GM23338 (cell line): ENCODE measurements around the gene PMPCB. TPM values are rescaled to one million over a fixed set of nuclear protein-coding genes. Genes with fewer than 3 reads are reported as not detected.

Experiments
- ATAC-seq: fragments of 200-7000 bp; cut with Tn5 transposase; 3 replicates; pipeline ENCODE4 v1.9.1; 2020
- DNase-seq: peaks from one replicate; pipeline ENCODE4 v3.0.0-alpha.2; 2015; ENCODE audit warnings: low spot score
- H2AFZ ChIP-seq: fragments of 200-600 bp; sonication (generic); 2 replicates; pipeline ENCODE4 v1.8.0; 2016; ENCODE audit warnings: antibody characterized with exemption, mild to moderate bottlenecking, moderate library complexity
- H3F3A ChIP-seq: fragments of 200-600 bp; sonication (generic); replicated peaks from 2 replicates; pipeline ENCODE4 v1.8.0; 2017; ENCODE audit warnings: antibody characterized with exemption, mixed run types, low read depth
- H3K27ac ChIP-seq: fragments of 200-600 bp; sonication (generic); 2 replicates; pipeline ENCODE4 v1.6.1; 2016; ENCODE audit warnings: low read depth
- H3K27me3 ChIP-seq: fragments of 200-600 bp; sonication (generic); 2 replicates; pipeline ENCODE4 v1.8.0; 2016; ENCODE audit warnings: mild to moderate bottlenecking, mixed run types, moderate library complexity; ENCODE audit not compliant: insufficient read depth
- H3K36me3 ChIP-seq: fragments of 200-600 bp; sonication (generic); 2 replicates; pipeline ENCODE4 v1.8.0; 2016; ENCODE audit warnings: mild to moderate bottlenecking; ENCODE audit not compliant: insufficient read depth
- H3K4me1 ChIP-seq: fragments of 200-600 bp; sonication (generic); 2 replicates; pipeline ENCODE4 v1.8.0; 2016; ENCODE audit warnings: mild to moderate bottlenecking, moderate library complexity; ENCODE audit not compliant: insufficient read depth
- H3K4me2 ChIP-seq: fragments of 200-600 bp; sonication (generic); 2 replicates; pipeline ENCODE4 v1.7.1; 2017; ENCODE audit warnings: mixed run types
- H3K4me3 ChIP-seq: fragments of 200-600 bp; sonication (generic); 2 replicates; pipeline ENCODE4 v1.6.1; 2016; ENCODE audit warnings: mixed run types
- H3K79me2 ChIP-seq: fragments of 200-600 bp; sonication (generic); replicated peaks from 2 replicates; pipeline ENCODE4 v1.8.0; 2017; ENCODE audit warnings: mild to moderate bottlenecking; ENCODE audit not compliant: insufficient read depth
- H3K9me2 ChIP-seq: fragments of 200-600 bp; sonication (generic); 2 replicates; pipeline ENCODE4 v1.8.0; 2017; ENCODE audit not compliant: insufficient read depth
- H4K20me1 ChIP-seq: fragments of 200-600 bp; sonication (generic); replicated peaks from 2 replicates; pipeline ENCODE4 v1.8.0; 2017; ENCODE audit warnings: mild to moderate bottlenecking; ENCODE audit not compliant: insufficient read depth
- H3K27ac Mint-ChIP-seq: 2 replicates; pipeline ENCODE4 v1.8.0; 2020; ENCODE audit warnings: inconsistent platforms, mild to moderate bottlenecking, moderate library complexity, mixed read lengths
- H3K27me3 Mint-ChIP-seq: 3 replicates; pipeline ENCODE4 v1.8.0; 2022; ENCODE audit warnings: low read depth, mild to moderate bottlenecking, moderate library complexity, mixed read lengths, inconsistent platforms; ENCODE audit not compliant: insufficient read depth, poor library complexity
- H3K36me3 Mint-ChIP-seq: 3 replicates; pipeline ENCODE4 v1.8.0; 2021; ENCODE audit warnings: low read depth, mild to moderate bottlenecking, inconsistent platforms, moderate library complexity, mixed read lengths
- H3K4me1 Mint-ChIP-seq: 3 replicates; pipeline ENCODE4 v1.8.0; 2020; ENCODE audit warnings: mild to moderate bottlenecking, inconsistent platforms, mixed read lengths
- H3K4me3 Mint-ChIP-seq: 3 replicates; pipeline ENCODE4 v1.8.0; 2021; ENCODE audit warnings: moderate library complexity, mild to moderate bottlenecking, inconsistent platforms, mixed read lengths
- H3K9me3 Mint-ChIP-seq: 3 replicates; pipeline ENCODE4 v1.8.0; 2020; ENCODE audit warnings: moderate library complexity, mild to moderate bottlenecking, inconsistent platforms, mixed read lengths
- CREB1 ChIP-seq: fragments of 250-450 bp; sonication (Bioruptor Pico); IDR thresholded peaks from 2 replicates; pipeline ENCODE4 v1.5.0; 2020; ENCODE audit warnings: low read depth, mild to moderate bottlenecking, moderate library complexity
- ETS1 ChIP-seq: IDR thresholded peaks from 2 replicates; pipeline ENCODE4 v1.6.1; 2016; ENCODE audit warnings: antibody characterized with exemption
- EZH2 ChIP-seq: fragments of 200-600 bp; sonication (generic); IDR thresholded peaks from one replicate; pipeline ENCODE4 v1.8.0; 2017; ENCODE audit warnings: antibody characterized with exemption, mild to moderate bottlenecking, low read depth; ENCODE audit not compliant: unreplicated experiment
- EZH2phosphoT487 ChIP-seq: fragments of 200-600 bp; sonication (generic); IDR thresholded peaks from one replicate; pipeline ENCODE4 v1.8.1; 2018; ENCODE audit warnings: antibody characterized with exemption; ENCODE audit not compliant: unreplicated experiment
- JUNB ChIP-seq: IDR thresholded peaks from one replicate; pipeline ENCODE4 v1.6.1; 2016; ENCODE audit warnings: antibody characterized with exemption; ENCODE audit not compliant: unreplicated experiment
- NANOG ChIP-seq: IDR thresholded peaks from 2 replicates; pipeline ENCODE4 v1.6.1; 2016; ENCODE audit warnings: antibody characterized with exemption, borderline replicate concordance
- STAT1 ChIP-seq: IDR thresholded peaks from one replicate; pipeline ENCODE4 v1.6.1; 2016; ENCODE audit warnings: antibody characterized with exemption; ENCODE audit not compliant: unreplicated experiment
- ZNF114 ChIP-seq: fragments of 250-450 bp; sonication (Bioruptor Pico); IDR thresholded peaks from 2 replicates; pipeline ENCODE4 v1.5.0; 2020; ENCODE audit warnings: mild to moderate bottlenecking, moderate library complexity
- ZNF331 ChIP-seq: fragments of 250-450 bp; sonication (Bioruptor Pico); IDR thresholded peaks from 2 replicates; pipeline ENCODE4 v1.5.0; 2020; ENCODE audit warnings: low read depth, mild to moderate bottlenecking, moderate library complexity
- polyA plus RNA-seq: library from polyadenylated mRNA; unstranded; fragments of >200 nt; fragmentation: Nextera tagmentation; extraction: Ambion mirVana; gene quantifications from 2 replicates; pipeline ENCODE4 v1.2.1, GENCODE V29; 2016
- total RNA-seq: library from RNA; depleted of rRNA; stranded (reverse); fragments of >200 nt; shearing (Covaris generic); gene quantifications from 2 replicates; pipeline ENCODE4 v1.2.3, GENCODE V29; 2014
- TF ChIP-seq, protein P1 (sequence below): fragments of 250-450 bp; sonication (Bioruptor Pico); IDR thresholded peaks from 2 replicates; pipeline ENCODE4 v1.5.0; 2020; ENCODE audit warnings: mild to moderate bottlenecking, moderate library complexity

PMPCB gene
- total and polyA plus RNA-seq, 2 experiments from 2014 or later: 55.0 to 90.0 TPM

DNA sequence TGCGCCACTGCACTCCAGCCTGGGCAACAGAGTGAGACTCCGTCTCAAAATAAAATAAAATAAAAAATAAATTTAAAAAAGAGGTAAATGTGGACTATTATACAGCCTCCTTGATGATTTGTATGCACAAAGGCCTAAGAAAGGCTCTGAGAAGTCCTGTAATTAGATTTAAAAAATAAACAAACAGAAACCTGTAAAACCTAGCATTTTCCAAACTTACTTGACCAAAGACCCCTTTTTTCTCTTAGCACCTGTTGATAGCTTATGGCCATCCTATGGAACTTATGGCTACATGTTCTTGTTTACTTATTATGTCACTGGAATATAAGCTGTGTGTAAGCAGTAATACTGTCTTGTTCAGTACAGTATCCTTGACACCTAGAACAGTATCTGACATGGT lies 41.6 kb downstream of the PMPCB start (continued):
- no peak for TF ChIP-seq ETS1

DNA sequence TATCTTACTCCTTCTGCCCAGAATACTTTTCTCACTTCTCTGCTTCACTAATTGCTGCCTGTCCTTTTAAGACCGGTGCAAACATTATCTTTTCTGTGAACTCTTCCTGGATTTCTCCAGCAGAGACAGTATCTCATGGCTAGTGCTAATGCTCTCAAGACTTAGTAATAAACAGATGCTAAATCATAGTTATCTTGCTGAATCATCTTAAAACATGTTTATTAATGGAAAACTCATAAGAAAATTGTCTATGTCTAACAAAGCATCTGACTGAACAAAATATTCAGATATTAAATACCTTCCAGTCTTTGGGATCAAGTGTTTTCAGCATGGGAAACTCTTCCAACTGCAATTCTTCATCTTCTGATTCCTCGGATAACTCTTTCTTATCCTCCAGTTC lies 44.2 kb downstream of the PMPCB start:
- no peaks in the 10 kb centered on the region for H3K27me3 ChIP-seq
- H3K27me3 Mint-ChIP-seq: peaks cover 7% of the 10 kb centered on the region
- peaks cover 14% of the 10 kb centered on the region for H4K20me1 ChIP-seq
- peaks cover 81% of the 10 kb centered on the region for H3K79me2 ChIP-seq
- no peak overlapping the region for H3K27ac ChIP-seq
- no peaks in the 10 kb centered on the region for H3K9me2 ChIP-seq
- no peak overlapping the region for H3K27ac Mint-ChIP-seq
- H3K4me3 ChIP-seq: no peak overlapping the region
- H3K36me3 ChIP-seq: peaks cover 48% of the 10 kb centered on the region
- H2AFZ ChIP-seq: no peak overlapping the region
- no peak for DNase-seq
- H3K36me3 Mint-ChIP-seq: peaks cover 52% of the 10 kb centered on the region
- H3F3A ChIP-seq: no peaks in the 10 kb centered on the region
- TF ChIP-seq ZNF331 (CRISPR knock-in tag): no peak
- TF ChIP-seq NANOG: no peak
- no peak for TF ChIP-seq ETS1
- H3K4me1 Mint-ChIP-seq: peaks cover 4% of the 10 kb centered on the region; the same call in 1 of the 3 replicates
- ATAC-seq: no peak
- H3K4me1 ChIP-seq: peaks cover 8% of the 10 kb centered on the region; the same call in 1 of the 2 replicates
- H3K9me3 Mint-ChIP-seq: no peaks in the 10 kb centered on the region
- H3K4me3 Mint-ChIP-seq: no peak overlapping the region
- H3K4me2 ChIP-seq: no peak overlapping the region

DNA sequence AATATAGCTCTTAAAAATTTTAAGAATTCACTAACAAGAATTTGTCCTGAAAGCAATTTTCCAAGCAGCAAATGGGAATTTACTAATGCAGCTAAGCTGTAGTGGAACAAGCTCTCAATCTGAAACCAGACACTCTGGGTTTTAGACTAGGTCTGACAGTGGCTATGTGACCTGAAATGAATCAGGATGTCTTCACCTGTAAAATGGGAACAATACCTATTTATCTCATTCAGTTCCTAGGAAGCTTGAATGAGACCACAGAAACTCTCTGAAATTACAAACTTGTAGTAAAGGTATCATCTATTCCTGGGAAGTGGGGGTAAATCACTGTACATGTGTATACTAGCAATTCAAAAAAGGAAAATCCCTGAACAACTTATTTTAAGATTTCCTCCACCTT lies 46.1 kb downstream of the PMPCB start:
- Histone ChIP-seq H3K4me1 (peaks cover 11% of the 10 kb centered on the region; the same call in 1 of the 2 replicates), H3K27me3 (no peaks in the 10 kb centered on the region), H3F3A (no peaks in the 10 kb centered on the region), H3K79me2 (peaks cover 70% of the 10 kb centered on the region), H2AFZ (no peak overlapping the region), H3K9me2 (no peaks in the 10 kb centered on the region), H3K27ac (no peak overlapping the region), H4K20me1 (peaks cover 14% of the 10 kb centered on the region), H3K4me2 (peak overlapping the region; percentile 97), H3K4me3 (peak overlapping the region; percentile 91), H3K36me3 (peaks cover 34% of the 10 kb centered on the region)
- no peak for DNase-seq
- H3K27me3 Mint-ChIP-seq: peaks cover 8% of the 10 kb centered on the region
- no peaks in the 10 kb centered on the region for H3K9me3 Mint-ChIP-seq
- H3K27ac Mint-ChIP-seq: no peak overlapping the region; the same call in 1 of the 2 replicates
- peaks cover 37% of the 10 kb centered on the region for H3K36me3 Mint-ChIP-seq
- H3K4me3 Mint-ChIP-seq: peak overlapping the region; percentile 93
- peaks cover 4% of the 10 kb centered on the region; the same call in 2 of the 3 replicates for H3K4me1 Mint-ChIP-seq
- no peak for ATAC-seq
- TF ChIP-seq JUNB (no peak), ZNF114 (CRISPR knock-in tag) (no peak), CREB1 (CRISPR knock-in tag) (no peak), ZNF331 (CRISPR knock-in tag) (no peak), EZH2 (no peak), EZH2phosphoT487 (no peak), STAT1 (no peak)
- TF ChIP-seq, protein P1, sequence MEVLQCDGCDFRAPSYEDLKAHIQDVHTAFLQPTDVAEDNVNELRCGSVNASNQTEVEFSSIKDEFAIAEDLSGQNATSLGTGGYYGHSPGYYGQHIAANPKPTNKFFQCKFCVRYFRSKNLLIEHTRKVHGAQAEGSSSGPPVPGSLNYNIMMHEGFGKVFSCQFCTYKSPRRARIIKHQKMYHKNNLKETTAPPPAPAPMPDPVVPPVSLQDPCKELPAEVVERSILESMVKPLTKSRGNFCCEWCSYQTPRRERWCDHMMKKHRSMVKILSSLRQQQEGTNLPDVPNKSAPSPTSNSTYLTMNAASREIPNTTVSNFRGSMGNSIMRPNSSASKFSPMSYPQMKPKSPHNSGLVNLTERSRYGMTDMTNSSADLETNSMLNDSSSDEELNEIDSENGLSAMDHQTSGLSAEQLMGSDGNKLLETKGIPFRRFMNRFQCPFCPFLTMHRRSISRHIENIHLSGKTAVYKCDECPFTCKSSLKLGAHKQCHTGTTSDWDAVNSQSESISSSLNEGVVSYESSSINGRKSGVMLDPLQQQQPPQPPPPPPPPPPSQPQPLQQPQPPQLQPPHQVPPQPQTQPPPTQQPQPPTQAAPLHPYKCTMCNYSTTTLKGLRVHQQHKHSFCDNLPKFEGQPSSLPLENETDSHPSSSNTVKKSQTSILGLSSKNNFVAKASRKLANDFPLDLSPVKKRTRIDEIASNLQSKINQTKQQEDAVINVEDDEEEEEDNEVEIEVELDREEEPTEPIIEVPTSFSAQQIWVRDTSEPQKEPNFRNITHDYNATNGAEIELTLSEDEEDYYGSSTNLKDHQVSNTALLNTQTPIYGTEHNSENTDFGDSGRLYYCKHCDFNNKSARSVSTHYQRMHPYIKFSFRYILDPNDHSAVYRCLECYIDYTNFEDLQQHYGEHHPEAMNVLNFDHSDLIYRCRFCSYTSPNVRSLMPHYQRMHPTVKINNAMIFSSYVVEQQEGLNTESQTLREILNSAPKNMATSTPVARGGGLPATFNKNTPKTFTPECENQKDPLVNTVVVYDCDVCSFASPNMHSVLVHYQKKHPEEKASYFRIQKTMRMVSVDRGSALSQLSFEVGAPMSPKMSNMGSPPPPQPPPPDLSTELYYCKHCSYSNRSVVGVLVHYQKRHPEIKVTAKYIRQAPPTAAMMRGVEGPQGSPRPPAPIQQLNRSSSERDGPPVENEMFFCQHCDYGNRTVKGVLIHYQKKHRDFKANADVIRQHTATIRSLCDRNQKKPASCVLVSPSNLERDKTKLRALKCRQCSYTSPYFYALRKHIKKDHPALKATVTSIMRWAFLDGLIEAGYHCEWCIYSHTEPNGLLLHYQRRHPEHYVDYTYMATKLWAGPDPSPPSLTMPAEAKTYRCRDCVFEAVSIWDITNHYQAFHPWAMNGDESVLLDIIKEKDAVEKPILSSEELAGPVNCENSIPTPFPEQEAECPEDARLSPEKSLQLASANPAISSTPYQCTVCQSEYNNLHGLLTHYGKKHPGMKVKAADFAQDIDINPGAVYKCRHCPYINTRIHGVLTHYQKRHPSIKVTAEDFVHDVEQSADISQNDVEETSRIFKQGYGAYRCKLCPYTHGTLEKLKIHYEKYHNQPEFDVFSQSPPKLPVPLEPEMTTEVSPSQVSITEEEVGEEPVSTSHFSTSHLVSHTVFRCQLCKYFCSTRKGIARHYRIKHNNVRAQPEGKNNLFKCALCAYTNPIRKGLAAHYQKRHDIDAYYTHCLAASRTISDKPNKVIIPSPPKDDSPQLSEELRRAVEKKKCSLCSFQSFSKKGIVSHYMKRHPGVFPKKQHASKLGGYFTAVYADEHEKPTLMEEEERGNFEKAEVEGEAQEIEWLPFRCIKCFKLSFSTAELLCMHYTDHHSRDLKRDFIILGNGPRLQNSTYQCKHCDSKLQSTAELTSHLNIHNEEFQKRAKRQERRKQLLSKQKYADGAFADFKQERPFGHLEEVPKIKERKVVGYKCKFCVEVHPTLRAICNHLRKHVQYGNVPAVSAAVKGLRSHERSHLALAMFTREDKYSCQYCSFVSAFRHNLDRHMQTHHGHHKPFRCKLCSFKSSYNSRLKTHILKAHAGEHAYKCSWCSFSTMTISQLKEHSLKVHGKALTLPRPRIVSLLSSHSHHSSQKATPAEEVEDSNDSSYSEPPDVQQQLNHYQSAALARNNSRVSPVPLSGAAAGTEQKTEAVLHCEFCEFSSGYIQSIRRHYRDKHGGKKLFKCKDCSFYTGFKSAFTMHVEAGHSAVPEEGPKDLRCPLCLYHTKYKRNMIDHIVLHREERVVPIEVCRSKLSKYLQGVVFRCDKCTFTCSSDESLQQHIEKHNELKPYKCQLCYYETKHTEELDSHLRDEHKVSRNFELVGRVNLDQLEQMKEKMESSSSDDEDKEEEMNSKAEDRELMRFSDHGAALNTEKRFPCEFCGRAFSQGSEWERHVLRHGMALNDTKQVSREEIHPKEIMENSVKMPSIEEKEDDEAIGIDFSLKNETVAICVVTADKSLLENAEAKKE: no peak
